Renal cortical epithelial cell (primary cell): Measurements from ENCODE around the gene INSIG2. TPM values are rescaled to one million over a fixed set of nuclear protein-coding genes. Genes with fewer than 3 reads are reported as not detected.

Experiments
- DNase-seq: peaks from one replicate; pipeline ENCODE4 v3.0.0-alpha.2; 2011; ENCODE audit warnings: low read depth
- total RNA-seq: library from RNA; depleted of rRNA; stranded (reverse); fragments of >200 nt; gene quantifications from 2 replicates; pipeline ENCODE4 v1.2.3, GENCODE V29; 2014

Gene INSIG2
- total RNA-seq, 1 donor from 2014 or later, result 35.3 TPM

DNA sequence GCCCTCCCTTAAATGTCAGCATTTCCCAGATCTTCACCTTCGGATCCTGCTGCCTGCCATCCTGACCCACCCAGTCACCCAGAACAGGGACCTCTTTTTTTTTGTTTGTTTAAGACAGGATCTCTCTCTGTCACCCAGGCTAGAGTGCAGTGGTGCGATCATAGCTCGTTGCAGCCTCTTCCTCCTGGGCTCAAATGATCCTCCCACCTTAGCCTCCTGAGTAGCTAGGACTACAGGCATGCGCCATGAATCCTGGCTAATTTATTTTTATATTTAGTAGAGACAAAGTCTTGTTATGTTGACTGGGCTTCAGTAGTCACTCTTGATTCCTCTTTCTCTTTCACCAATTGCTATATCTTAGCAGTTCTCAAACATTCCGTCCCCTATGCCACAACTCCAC lies 39.0 kb downstream of the INSIG2 start:
- DNase-seq, result no peak

DNA sequence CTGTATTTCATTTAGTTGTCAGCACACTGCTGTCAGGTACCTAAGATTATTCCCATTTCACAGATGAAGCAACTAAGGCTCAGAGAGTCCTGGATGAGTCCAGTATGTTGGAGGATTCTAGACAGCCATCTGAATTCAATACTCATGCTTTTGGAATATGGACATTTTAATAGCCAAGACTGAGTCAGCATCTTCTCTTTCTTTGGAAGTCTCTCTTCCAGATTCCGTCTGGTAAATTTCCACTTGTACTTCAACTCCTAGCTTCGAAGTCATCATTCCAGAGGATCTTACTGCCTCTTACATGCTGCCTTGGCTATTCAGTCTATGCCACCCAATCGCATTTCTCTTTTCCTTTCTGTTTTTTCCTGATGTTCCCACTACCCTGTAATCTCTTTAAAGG lies 40.6 kb downstream of the INSIG2 start:
- no peak for DNase-seq

DNA sequence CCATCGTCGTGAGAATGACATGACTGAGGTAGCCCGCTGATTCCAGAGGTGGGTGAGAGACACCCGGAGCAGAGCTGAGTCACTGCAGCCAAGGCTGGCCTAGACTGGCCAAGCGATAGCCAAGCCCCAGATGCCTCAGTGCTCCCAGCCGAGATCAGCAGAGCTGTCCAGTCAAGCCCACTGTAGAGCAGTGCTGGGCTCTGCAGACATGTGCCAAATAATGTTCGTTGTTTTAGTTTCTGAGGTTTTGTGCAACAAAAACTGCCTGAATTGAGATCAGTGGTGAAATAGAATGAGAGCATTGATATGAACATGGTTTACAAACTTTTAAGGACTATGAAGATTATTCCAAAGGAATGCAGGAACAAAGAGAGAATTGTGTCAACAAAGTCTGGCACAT lies 42.1 kb downstream of the INSIG2 start:
- DNase-seq, result no peak

DNA sequence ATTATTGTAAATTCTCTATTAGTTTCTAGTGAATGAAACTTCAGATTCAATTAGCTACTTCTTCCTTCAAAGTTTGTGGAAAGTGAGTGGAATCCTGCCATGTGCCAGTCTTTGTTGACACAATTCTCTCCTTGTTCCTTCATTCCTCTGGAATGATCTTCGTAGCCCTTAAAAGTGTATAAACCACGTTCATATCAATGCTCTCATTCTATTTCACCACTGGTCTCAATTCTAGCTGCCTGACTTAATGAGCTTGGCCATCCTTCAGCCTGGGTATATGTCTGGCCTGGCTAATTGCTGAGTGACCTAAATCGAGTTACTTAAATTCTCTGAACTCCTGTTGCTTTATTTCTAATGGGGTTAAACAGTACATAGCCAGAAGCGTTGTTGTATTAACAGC lies 43.5 kb downstream of the INSIG2 start:
- DNase-seq, result no peak

DNA sequence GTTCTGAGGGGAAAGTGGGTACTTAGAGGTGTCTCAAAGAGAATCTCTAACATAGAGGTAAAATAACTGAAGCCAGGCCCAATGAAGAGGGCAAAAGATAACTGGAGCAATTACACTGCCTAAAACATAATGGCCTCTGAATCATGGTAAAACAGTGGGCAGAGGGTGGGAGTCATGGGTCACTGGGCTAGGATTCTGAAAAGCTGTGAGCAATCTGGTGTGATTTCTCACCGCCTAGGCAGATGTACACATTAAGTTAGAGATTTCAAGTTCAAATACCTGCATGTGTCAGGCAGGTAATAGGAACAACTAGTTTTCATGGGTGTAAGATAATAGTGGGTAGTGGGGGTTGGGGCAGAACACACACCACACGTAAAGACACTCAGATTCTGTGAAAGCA lies 45.6 kb downstream of the INSIG2 start:
- peak; percentile 69 for DNase-seq

DNA sequence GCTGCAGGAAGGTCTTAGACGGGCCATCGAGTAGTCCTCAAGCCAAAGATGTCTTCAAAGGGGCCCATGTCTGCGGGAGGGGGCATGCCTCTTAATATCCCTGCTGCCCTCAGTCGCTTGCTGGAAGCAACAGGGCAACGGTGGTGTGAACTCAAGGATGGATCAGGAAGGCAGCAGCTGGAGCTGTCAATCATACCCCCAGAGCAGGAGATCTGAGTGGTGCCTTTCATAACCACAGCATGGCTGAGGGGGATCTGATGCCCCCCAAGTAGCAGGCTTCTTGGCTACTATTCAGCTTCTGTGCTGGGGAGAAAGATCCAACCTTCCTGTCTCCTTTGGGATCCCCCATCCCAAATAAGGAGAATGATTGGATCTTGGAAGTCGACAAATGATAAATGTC lies 46.4 kb downstream of the INSIG2 start:
- no peak for DNase-seq

DNA sequence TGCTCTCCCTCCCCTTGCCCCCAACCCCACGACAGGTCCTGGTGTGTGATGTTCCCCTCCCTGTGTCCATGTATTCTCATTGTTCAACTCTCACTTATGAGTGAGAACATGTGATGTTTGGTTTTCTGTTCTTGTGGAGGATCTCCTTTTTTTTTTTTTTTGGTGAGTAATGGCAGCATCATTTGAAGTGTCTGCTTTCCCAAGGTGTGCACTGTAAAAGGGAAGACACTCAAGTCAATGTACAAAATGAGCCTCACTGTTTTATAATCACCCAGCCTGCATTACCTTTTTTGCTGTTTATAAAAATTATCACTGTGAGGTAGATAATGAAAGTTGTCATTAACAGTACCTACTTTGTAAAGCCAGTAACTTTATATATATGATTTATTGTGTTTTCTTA lies 56.9 kb downstream of the INSIG2 start:
- DNase-seq, result no peak

DNA sequence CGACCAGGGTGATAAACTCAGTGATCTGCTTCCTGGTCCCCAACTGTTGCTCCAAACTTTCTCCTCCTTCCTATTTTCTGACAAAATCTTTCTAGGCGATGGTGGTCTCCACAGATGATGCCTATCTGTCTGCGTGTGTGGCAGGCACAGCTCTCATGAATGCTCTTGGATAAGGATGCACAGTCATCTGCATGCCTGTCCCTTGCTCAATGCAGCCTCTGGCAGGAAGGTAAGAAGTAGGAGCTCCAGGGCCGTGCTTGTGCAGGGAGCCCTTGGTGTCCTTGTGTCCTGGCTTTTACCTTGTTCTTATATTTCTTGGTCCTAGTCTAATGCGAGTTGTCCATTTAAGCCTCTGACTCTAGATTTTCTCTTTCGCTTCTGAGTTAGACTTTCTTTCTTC lies 57.5 kb downstream of the INSIG2 start:
- DNase-seq, result no peak

DNA sequence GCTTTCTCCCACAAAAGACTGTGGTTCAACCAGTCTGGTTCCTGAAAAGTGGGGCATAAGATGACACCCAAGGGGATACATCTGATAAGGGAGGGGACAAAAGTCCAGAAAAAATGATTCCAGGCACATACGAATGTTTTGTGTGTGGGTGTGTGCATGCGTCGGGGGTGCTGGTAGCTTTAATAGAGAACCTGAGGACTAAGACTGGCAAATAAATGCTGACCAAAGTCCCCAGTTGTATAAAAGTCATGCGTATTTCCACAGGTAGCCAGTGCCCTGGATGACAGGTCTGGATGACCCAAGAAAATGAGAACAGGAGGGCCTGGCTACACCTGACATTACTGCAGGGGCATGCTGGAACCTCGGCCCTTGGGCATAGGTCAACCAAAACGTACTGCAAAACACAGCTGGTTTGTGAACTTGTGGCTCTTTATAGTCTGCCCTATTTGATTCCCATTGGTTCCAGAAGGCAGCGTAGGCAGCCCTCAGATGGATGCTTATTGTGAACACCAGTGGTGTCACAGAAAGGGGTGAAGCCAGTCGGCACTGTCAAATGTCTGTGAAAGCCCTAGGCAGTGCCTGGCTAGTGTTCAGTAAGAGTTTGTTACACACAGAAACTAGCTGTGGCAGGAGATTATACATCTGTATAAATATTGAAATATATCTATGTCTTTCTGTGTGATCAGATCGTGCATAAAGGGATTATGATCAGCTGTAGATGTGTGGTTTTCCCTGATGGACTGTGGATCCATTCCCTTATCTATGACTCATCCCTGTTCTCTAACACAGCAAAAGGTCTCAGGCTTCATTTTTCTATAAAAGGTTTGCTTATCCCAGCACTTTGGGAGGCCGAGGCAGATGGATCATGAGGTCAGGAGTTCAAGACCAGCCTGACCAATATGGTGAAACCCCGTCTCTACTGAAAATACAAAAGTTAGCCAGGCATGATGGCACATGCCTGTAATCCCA lies 58.3 kb downstream of the INSIG2 start:
- DNase-seq, result no peak

DNA sequence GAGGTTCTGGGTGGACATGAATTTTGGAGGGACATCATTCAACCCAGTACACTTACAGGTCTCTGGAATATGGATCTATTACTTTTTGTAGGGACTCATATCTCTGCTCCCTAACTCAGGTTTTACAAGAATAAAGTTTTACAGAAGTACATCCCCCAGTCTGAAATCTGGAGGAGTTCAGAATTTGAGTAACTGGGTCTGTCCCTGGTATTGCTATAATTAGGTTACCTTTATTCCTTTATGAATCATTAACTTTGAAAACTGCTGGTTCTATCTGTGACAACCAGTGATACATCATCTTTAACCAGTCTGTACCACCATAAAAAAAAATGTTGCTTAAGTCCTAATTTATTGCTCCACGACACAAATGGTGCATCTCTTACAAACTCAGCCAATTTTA lies 59.9 kb downstream of the INSIG2 start:
- no peak for DNase-seq

DNA sequence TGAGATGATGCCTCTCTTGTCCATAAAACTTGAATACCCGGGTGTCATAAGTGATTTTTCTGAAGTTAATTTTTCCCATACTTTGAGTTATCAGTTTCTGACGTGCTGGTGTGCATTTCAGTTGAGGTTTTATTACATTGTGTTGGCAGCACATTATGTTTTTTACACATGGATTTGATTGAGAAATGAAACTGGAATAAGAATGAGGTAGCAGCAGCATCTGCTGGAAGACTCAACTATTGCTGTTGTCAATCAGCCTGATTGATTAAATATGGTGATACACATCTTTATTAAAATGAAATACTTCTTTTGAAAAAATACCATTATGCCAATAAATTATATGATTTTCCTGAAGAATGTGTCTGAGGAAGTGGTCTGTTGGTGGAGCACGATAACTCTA lies 60.5 kb downstream of the INSIG2 start:
- DNase-seq, result no peak

DNA sequence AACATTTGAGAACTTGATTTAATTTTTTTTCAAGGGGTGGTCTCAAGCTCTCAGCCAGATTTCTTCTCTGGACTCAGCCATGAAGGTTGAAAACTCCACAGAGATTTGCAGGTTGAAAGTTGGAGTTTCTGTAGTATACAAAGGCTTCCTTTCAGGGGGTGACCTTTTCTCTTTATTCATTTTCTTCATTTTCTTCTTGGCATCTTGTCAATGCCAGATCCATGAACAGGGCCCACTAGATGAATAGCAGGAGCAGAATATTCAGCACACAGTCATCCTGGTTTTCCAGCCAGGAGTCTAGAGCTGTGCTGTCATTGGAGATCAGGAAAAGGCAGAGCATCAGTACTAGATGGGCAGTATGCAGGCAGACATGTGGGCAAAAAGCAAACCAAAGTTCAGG lies 62.0 kb downstream of the INSIG2 start:
- DNase-seq, result no peak

DNA sequence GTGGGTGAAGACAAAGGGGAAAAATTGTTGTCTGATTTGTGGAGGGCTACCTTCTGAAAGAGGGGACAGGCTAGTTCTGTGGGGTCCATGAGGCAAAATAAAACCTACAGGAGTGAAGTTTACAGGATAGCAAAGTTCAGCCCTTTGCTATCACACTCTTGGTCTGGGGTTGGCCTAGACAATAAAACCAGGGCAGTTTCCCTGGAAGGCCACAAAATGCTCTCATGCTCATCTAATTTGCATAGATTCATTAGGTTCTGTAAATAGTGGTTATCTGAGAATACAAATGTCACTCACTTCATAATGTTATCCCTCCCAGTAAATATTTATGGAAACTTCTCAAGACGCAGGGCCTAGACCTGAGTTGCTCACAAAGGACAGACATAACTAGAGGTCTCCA lies 63.6 kb downstream of the INSIG2 start:
- DNase-seq, result no peak

DNA sequence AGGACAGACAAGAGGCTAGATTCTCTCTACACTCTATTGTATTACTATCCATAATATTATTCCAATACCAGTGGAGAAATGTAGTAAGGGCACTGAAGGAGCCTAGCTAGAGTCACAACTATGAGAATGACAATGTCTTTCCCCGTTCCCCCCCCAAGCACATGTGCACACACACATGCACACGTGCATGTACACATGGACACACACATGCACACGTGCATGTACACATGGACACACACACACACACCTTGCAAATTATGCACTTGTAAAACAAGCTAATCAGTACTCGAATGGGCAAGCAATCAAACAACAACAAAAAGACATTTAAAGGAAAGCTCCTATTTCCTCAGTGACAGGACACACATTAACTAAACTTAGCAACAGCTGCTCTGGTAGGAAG lies 65.2 kb downstream of the INSIG2 start:
- no peak for DNase-seq

DNA sequence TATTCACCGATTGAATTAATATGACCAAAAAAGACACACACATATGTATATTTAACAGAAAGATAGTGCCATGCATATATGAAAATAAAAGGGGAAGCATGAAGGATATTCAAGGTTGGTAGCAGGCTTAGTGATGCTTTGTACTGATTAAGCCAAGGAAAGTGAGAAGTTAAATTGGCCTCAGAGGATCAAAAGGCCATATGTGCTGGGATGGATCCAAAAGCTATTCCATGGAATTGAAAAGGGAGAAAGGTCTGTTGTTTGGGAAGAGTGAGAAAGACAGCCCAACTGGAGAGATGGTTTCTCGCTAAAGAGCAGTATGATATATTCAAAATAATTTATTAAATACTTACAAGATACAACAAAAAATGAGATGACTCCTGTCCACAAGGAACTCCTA lies 65.9 kb downstream of the INSIG2 start:
- DNase-seq, result no peak

Other genes with a start within 250 kb of the INSIG2 start
- 25.2 and 40.5 TPM in 2 replicates for gene CCDC93, start 74.4 kb upstream of the INSIG2 start, total RNA-seq